HG03354 (cell line): Measurements from ENCODE around the gene TMEM272.

Experiments used
- ATAC-seq: cut with Tn5 transposase; IDR thresholded peaks from one replicate; pipeline ENCODE4 v1.9.1; 2021; ENCODE audit warnings: mild to moderate bottlenecking; ENCODE audit not compliant: unreplicated experiment, poor library complexity, severe bottlenecking

Gene TMEM272

DNA sequence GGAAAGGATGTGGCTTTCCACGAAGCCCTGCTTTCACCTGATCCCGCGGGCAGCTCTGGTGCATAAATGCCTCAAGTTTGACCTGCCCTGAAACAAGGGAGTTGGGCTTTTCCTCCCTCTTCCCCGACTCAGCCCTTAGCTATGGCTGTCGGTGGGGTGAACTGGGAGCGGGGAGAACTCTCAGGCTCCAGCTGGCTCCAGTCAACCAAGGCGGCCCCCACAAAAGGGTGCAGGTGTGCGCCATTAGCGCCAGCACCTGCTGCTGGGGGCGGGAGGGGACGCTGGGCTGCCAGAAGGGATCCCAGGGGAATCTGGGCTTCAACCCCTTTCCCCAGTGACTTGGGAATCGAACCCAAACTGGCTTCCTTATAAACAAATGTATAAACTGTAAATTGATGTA is 33.9 kb downstream of the TMEM272 start:
- ATAC-seq, result no peak

DNA sequence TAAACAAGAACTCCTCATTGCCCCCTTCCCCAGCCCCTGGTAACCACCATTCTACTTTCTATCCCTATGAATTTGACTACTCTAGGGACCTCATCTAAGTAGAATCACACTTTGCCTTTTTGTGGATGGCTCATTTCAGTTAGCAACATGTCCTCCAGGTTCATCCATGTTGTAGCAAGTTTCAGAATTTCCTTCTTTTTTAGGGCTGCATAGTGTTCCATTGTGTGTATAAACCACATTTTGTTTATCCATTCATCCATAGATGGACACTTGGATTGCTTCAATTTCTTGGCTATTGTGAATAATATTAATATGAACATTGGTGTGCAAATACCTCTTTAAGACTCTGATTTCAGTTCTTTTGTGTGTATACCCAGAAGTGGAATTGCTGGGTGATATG is 36.2 kb downstream of the TMEM272 start:
- no peak for ATAC-seq

DNA sequence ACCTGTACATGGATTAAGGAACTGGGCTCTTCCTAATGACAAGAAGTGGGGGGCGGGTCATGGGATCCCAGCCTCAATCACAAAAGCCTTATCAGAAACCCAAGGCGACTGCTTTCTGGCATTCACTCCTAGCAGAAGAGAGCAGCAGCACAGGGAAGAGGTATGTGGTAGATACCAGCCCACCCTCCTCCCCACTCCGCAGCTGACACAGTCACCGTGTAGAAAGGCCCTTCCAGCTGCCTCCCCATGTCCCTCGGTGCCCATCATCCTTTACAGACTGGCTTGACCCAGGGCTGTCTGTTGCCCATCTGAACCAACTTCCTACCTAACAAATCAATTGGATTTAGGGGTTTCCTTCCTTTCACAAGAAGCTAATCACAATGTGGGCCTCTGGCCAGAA is 37.9 kb downstream of the TMEM272 start:
- ATAC-seq, result no peak

DNA sequence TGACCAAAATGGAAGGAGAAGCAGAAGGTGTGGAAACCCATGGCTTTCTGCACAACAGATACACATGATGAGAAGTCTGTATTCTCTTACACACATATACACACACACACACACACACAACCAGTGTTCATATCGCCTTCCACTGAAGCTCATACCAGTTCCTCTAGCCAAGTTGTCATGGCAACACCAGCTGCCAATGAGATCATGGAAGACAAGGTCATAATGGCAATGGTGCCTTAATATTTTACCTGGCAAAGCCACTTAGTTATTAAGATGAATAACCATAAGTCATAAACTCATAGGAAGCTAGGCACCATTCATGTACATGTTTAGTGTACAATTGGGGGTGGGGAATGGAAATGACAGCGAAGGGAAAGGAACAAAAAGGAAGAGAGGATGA is 38.4 kb downstream of the TMEM272 start:
- ATAC-seq, result no peak

DNA sequence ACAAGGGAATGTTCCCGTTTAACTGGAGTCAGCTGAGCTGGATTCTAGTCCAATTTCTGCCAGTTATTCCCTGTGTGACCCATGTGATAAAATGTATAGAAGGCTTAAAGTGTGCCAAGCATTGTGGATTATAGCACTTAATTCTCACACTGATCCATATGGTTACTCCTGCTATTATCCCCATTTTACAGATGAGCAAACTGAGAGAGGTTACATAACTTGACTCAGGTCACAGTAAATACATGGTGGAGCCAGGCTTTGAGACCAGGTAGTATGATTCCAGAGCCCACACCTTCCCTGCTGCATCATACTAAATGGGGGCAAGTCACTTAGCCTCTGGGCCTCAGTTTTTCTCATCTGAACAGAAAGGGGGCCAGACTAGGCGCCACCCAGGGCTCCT is 39.1 kb downstream of the TMEM272 start:
- no peak for ATAC-seq

DNA sequence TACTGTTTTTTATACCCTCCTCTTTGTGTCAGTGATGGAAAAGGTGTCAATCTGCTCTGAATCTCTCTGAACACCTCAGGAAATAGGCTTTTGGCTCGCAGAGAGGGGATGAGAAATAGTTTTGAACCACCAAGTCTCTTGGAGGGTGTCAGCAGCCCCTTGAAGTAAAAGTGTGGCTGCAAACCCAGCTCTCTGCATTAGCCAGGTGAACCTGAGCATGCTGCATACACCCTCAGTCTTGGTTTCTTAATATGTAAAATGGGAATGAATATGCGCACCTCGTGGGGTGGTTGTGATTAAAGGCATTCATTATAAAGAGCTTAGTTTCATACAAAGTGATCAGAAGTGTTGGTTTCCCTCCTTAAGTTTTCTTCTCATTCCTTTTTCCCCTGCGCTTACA is 39.7 kb downstream of the TMEM272 start:
- ATAC-seq, result no peak

DNA sequence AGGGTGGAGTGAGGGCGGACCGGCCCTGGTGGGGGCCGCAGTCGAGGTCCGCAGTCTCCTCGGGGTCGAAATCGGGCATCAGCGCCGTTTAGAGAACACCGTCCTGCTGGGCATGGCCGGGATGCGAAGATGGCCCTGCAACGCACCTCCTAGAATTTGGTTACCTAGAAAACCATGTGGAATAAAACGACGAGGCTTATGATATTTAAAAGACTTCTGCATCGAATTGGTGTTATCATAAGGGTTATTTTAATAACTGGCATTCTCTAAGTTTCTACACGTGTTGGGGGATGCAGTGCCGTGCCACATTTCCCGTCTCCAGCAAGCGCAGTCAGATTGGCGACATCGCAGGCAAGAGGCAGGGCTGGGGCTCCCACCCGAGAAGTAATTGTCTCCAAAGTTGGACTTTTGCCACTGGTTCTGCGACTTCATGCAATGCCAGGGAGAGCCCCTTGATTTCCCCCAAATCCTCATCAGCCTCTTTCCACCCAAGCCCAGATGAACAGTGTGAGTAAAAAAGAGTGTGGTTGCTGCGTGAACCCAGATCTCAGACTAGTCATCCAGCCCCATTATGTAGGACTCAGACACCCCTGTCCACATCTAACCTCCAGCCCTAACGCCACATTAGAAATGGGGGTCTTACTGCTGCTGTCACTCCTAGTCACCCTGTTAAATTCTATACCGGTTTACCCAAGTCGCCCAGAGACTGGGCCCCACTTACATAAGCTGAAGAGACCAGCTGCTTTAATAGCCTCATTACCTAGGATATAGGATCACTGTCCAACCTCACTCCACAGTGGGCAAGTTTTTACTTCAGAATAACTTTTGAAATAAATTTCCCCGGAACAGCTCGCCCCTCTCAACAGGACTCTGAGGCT is 40.4 kb downstream of the TMEM272 start:
- no peak for ATAC-seq

DNA sequence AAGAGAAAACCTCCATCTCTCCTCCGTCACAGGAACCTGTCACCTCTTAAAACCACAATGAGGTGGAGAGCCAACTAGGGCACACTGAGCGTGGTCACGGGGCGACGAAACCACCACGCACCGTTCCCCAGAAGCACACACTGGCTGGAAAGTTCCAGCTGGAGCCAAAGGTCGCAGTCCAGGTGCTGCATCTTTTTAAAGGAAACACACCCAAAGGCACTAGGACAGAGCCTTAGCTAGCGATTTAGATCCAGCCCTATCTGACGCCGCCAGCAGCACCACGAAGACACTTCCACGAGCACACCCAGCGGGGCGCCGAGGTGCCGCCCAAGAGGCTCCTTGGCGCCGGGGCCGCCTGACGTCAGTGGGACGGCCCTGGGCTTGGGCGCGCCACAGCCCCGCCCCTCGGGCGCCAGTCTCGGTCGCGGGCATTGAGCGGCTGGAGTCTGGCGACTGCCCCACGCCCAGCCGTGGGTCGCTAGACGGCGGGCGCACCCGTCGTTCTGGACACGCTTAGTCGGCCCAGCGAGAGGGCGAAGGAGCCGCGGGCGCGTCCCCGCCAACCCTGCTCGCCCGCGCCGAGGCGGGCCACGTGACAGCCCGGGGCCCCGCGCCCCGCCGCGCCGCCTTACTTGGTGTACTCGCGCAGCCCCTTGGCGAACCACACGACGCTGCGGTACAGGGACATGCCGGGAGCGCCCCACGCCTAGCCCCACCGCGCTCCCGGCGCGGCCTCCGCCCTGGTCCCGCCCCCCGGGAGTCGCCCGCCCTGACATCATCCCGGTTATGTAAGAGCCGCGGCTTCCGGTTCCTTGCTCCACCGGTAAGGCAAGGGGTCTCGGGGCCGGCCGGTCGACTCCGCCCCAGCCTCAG is 41.3 kb downstream of the TMEM272 start, which contains the start of gene DHRS12:
Gene DHRS12, minus strand, starts transcription at position 742 of the 873 bp plus-strand sequence. CDS start 4,504 bp downstream, outside the sequence.
- ATAC-seq, result peak; percentile 90

DNA sequence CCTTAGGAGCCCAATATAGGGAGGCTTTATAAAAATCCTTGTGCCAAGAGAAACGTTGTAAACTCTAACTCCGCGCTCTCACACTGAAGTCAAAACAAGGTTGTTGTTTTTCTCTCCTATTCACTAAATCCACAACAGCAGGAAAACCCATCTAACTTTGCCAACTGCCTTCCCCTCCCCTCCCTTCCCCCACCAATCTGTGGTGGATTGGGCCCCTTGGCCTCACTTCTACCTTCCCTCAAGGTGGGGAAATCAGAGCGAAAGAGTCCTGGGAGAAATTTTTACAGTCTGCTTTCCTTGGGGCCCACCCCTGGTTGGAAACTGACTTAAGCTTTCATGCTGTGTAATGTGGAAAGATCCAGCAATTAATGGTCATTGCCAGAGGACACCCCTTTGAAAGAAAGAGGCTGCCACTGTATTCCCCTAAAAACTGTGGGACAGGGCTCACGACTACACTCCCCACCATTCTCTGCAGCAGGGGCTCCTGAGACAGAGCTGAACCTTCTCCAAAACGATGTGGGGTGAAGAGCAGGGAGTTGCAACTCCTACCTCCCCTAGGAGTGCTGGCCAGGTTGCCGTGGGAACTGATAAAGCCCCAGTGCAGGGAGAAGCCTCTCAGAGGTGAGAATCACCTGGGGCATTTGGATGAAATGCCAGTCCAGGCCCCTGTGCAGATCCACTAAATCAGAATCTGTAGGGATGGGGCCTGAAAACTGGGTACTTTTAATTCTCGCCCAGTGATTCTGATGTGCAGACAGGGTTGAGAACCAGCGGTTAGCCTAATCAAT is 42.2 kb downstream of the TMEM272 start:
- no peak for ATAC-seq

DNA sequence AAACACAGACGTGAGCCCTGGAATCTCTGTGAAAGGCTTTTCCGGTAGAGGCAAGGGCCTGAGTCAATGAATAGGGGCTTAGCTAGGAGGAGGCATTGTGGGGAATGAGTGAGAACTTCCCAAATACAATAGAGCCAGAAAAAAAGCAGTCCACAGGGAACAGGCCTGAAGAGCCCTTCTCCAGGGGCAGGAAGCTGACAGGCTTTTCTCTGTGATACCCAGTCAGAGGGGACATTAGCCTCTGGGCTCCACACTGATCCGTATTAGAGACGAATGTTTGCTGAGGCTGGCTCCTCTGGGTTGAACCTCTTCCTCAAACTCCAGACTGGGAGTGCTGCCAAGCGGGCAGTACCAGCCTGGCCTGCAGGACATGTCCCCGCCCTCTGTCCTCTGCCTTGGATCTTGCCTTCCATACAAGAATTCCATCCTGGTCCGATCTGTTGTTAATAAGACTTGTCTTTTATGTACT is 43.3 kb downstream of the TMEM272 start:
- no peak for ATAC-seq

DNA sequence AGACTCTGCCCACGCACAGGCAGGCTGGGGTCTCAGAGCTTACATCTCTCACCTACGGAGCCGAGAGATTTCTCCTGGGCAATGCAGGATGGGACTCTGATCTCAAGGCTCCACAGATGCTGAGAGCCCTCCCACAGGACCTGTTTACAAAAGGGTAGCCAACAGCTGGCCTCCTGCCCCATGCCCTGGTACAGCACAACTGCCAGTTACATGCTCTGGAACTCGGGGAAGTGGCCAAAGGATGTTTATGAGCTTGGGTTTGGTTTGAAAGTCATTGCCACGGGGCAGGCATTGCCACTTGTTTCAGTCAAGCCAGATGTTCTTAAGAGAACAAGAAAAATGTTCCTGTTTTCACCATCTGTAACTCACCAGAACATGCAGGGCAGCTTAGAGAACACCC is 44.5 kb downstream of the TMEM272 start:
- ATAC-seq, result no peak

DNA sequence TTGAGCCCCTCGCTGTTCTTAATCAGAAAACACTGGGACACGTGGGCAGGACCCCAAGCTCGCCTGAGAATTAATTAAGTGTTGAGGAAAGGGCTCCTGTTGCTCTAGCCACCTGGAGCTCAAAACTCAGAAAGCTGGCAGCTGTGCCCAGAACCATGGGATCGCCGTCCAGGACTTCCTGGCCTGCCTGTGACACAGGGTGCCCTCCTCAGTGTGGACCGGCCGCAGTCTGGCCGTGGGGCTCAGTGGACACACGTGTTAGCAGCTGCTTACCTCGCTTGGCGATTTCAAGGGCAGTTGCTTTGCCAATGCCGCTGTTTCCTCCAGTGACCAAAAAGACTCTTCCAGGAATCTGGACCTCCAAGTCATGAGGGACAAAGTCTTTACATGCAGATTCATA is 45.7 kb downstream of the TMEM272 start:
- ATAC-seq, result no peak

DNA sequence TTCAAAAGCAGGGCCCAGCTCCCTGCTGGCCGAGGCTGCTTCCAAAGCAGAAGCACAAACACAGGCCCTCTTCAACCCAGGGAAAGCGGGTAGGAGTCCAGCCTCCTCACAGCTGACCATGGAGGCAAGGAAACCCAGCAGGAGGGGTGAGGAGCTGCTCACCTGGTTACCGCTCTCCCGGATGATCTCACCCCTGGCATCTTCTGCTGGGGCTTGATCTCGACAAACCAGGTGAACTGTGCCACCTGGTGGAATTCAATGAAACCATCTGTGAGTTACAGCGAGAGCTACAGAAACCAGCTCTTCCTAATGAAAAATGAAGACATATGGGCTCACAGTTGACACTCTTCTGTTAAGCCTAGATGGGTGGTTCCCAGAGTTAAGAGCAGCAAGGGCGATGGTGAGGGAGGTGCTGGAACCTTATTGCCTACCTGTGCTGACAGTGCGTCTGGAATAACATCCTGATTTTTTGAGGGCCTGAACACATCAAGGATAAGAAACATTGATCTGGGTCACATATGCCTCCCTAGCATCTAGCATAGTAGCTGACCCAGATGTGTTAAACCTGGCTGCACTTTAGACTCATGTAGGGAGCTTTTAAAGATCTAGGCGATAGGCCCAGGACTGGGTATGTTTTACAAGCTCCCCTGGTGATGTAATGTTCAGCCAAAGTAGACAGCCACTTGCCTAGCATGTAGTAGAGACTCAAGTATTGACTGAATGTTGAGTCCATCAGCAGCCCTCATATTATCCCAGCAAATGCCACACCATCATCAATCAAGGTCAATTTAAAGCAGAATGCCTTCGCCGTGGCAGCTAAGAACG is 47.1 kb downstream of the TMEM272 start:
- ATAC-seq, result peak; percentile 48

DNA sequence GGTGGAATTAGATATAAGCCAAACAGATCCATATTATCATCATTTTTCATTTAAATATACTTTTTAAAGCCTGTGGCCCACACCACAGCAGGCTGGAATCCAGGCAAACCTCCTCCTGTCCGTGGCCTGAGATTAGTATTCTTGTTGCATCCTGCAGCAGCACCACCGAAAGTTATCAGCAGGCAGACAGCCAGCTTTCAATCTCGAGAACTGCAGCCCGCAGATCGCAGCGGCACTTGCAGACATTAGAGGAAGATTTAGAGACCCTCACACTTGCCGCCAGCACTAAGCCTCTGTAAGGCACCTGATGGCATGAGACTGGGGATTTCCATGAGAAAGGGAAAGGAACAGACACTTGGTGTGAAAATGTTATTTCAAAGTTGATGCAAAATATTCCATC is 48.4 kb downstream of the TMEM272 start:
- no peak for ATAC-seq

DNA sequence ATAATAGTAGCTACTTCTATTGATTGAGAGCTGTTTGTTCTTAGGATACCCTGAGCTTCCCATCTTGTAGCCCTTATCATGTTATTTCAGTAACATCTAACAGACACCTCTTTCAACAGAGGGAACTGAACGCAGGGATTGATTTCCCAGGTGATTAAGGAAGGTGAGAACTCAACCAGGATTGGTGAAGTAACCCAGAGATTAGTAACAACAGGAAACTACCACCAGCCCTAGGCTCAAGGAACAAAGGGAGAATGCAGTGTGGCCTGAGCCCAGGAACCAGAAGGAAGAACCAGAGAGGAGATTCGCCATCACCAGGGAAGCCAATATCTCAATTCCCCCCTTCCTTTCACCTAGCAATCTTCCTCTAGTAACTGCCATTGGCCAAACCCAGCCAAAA is 49.6 kb downstream of the TMEM272 start:
- no peak for ATAC-seq

DNA sequence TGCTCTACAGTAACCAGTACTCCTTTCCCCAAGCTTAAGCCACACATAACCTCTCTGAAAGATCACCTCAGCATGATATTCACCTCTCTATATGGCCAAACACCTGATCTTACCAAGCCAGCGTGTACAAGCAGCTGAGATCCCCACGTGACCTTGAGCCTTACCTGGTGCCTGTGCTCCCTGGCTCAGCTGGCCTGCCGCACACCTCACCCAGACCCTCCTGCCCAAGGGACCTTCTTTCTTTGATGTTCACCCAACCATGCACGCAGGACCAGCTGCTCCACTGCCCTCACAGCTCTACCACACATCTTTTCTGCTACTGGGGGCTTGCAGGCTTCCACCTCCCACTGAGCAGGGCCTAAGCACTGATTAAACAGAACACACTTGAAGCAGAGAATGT is 50.0 kb downstream of the TMEM272 start:
- ATAC-seq, result no peak

DNA sequence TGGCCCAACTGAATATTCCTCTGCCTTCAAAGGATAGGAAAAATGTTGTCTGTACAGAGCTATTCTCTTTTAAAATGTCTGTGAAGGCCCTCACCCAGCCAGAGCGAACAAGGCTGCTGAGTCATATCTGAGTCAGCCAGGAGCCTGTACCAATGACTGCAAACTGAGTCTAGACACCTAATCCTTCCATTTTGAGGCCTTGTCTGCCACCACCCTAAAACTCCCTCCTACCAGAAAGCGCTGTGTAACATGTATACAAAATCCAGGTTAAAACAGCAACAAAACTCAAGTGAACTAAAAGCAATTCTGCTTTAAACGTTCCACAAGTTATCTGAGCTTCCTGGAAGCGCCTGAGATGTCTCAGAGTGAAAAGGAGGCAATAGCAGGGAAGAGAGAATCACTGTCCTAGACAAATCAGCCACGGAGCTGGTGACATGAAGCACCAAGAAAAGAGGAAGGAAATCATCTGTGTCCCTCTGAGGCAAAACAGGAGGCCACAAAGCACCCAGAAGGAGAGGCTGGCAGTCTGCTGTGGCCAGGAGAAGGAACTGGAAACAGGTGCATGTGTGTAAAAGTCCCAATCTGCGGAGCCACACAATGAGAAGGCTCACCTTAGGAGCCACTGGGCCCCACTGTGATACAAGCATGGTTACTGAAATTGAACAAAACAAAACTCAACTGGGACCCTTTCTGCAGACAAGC is 51.3 kb downstream of the TMEM272 start:
- ATAC-seq, result peak; percentile 61

DNA sequence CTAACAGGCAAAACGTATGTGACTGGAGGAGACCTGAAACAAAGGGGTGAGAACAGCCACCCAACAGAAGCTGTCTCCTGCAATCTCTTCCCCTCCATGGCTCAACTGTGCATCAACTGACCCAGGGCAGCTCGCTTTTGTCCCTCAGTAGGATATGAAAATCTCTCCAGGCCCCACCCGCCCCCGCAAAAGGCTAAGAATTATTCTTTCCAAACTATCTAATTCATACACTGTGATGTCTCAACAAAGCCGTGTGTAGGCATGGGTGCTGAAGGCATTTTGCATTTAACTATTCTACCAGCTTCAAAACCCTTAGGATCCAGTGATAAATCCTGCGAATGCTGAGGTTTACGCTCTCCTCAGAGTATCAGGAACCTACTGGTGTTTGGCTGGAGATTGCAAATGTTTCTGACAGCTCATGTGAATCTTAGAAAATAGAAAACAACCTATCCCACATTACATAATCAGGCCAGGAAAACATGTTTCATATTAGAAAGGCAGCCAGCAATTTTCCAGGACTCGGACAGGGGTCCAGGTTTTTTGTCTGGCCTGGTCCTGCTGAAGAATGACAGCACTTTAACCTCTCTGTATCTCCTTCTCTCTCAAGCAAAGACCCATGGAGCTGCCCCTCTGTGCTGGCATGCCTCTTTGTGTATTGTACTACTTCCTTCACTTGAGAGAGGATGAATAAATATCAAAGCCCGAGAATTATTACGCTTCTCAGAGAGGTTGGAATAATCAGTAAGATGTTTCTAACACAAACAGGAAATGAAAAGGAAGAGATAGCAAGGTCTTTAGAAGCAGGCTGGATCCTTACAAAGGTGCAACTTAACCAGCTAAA is 58.3 kb downstream of the TMEM272 start:
- ATAC-seq, result no peak
